H1 (cell line): Measurements from ENCODE around the gene CCDC18. TPM values are rescaled to one million over a fixed set of nuclear protein-coding genes. Genes with fewer than 3 reads are reported as not detected.

Source experiments
- ATF2 ChIP-seq: IDR thresholded peaks from 2 replicates; pipeline ENCODE4 v1.6.1; 2012; ENCODE audit warnings: low read length, inconsistent platforms
- EZH2 ChIP-seq: fragments of 200-600 bp; sonication (generic); IDR thresholded peaks from 2 replicates; pipeline ENCODE4 v1.7.1; 2012; ENCODE audit warnings: low read depth, mild to moderate bottlenecking, moderate library complexity, low read length, inconsistent platforms; ENCODE audit not compliant: severe bottlenecking
- HDAC2 ChIP-seq, 2 experiments: fragments of 300-600 bp in 1 of 2; sonication (generic) in 1 of 2; IDR thresholded peaks; 2 replicates each; pipeline ENCODE4 v1.6.1; 2011 to 2012; ENCODE audit warnings: low read depth in 2 of 2, low read length in 2 of 2, mild to moderate bottlenecking in 2 of 2, moderate library complexity in 2 of 2, borderline replicate concordance in 1 of 2, inconsistent platforms in 1 of 2
- HDAC6 ChIP-seq: IDR thresholded peaks from one replicate; pipeline ENCODE4 v1.7.1; 2012; ENCODE audit warnings: low read depth, mild to moderate bottlenecking, inconsistent platforms, low read length, moderate library complexity
- TEAD4 ChIP-seq: IDR thresholded peaks from 2 replicates; pipeline ENCODE4 v1.6.1; 2012; ENCODE audit warnings: low read depth, low read length, inconsistent platforms, mixed read lengths
- polyA plus RNA-seq, 7 experiments: library from polyadenylated mRNA; depleted of rRNA in 3 of 7; stranded (reverse) in 5 of 7; unstranded in 2 of 7; fragments of >200 nt in 5 of 7; fragments of 200-250 nt in 2 of 7; gene quantifications; 1 replicate in 5 of 7; 2 replicates in 1 of 7; 4 replicates in 1 of 7; pipeline versions ENCODE4 v1.2.1 to v1.2.3, GENCODE V29; 2011 to 2013; ENCODE audit warnings: missing spikeins in 2 of 7, mixed read lengths in 2 of 7
- total RNA-seq: library from RNA; stranded (reverse); fragmentation: NEBNext Ultra II Directional; extraction: Animal tissue kit (Norgen Biotek cat#: 25700); gene quantifications from 2 replicates; pipeline ENCODE4 v1.2.1, GENCODE V29; 2021

CCDC18 gene
- total and polyA plus RNA-seq, 2 of the 8 experiments (the other 6 are each of a cell fraction or from before 2014, with no cell fraction given): 3.0 to 21.2 TPM

GRCh38 chr1:93256433-93256832 is 75.9 kb downstream of the CCDC18 start (continued):
- TF ChIP-seq HDAC2 (IDR thresholded peaks at IDR 0.05; ENCODE audit: borderline replicate concordance in 1 of 2, low read depth in 2 of 2, low read length in 2 of 2): no peak
- no peak for TF ChIP-seq ATF2
- no peak for TF ChIP-seq TEAD4
- no peak for TF ChIP-seq HDAC6
- no peak for TF ChIP-seq EZH2
